HFFc6 (cell line): Measurements from ENCODE around the gene TMEM254. TPM values are rescaled to one million over a fixed set of nuclear protein-coding genes. Genes with fewer than 3 reads are reported as not detected.
"Not testable (repeated sequence)": the region's sequence is repeated elsewhere in the genome, so short reads cannot be mapped to it uniquely, and the experiment has no call there.

Experiments used
- DNase-seq: peaks from one replicate; pipeline ENCODE4 v3.0.0-alpha.2; 2018
- H3K27ac Mint-ChIP-seq: 2 replicates; pipeline ENCODE4 v1.8.0; 2020; ENCODE audit warnings: mild to moderate bottlenecking, mixed read lengths
- H3K27me3 Mint-ChIP-seq: 2 replicates; pipeline ENCODE4 v1.8.0; 2021; ENCODE audit warnings: mild to moderate bottlenecking, moderate library complexity, mixed read lengths; ENCODE audit not compliant: insufficient read depth
- H3K36me3 Mint-ChIP-seq: 2 replicates; pipeline ENCODE4 v1.8.0; 2021; ENCODE audit warnings: low read depth, mixed read lengths
- H3K4me1 Mint-ChIP-seq: 2 replicates; pipeline ENCODE4 v1.8.0; 2020; ENCODE audit warnings: low read depth, mixed read lengths
- H3K4me3 Mint-ChIP-seq: 2 replicates; pipeline ENCODE4 v1.8.0; 2020; ENCODE audit warnings: mild to moderate bottlenecking, moderate library complexity, mixed read lengths
- H3K9me3 Mint-ChIP-seq: 2 replicates; pipeline ENCODE4 v1.8.0; 2020; ENCODE audit warnings: mild to moderate bottlenecking, mixed read lengths
- long read RNA-seq: library from polyadenylated mRNA; unstranded; transcript quantifications from one replicate; pipeline ENCODE4 v2.0.0, GENCODE V29; 2019
- total RNA-seq, 6 experiments: library from RNA; stranded (reverse); fragmentation: NEBNext Ultra II Directional; extraction: Animal tissue kit (Norgen Biotek cat#: 25700); gene quantifications; 2 replicates in 1 of 6; 3 replicates in 5 of 6; pipeline ENCODE4 v1.2.3, GENCODE V29; 2021
- TF ChIP-seq, protein P1 (sequence below): fragments of 200-600 bp; sonication (generic); IDR thresholded peaks from 2 replicates; pipeline ENCODE4 v1.5.0; 2021; ENCODE audit warnings: antibody characterized with exemption, mild to moderate bottlenecking

TMEM254 gene, protein sequence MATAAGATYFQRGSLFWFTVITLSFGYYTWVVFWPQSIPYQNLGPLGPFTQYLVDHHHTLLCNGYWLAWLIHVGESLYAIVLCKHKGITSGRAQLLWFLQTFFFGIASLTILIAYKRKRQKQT
- 10 to 100 TPM; 11.7 to 14.8 (median 13.7) TPM for total RNA-seq
- long read RNA-seq, transcript TMEM254-205 (4 exons, 2,042 nt) = major isoform, 6 of 21 reads
- long read RNA-seq, partial matches to known transcripts = 2 of 21 reads
- long read RNA-seq, other reads (novel, unspliced or antisense) = 6 of 21 reads

DNA sequence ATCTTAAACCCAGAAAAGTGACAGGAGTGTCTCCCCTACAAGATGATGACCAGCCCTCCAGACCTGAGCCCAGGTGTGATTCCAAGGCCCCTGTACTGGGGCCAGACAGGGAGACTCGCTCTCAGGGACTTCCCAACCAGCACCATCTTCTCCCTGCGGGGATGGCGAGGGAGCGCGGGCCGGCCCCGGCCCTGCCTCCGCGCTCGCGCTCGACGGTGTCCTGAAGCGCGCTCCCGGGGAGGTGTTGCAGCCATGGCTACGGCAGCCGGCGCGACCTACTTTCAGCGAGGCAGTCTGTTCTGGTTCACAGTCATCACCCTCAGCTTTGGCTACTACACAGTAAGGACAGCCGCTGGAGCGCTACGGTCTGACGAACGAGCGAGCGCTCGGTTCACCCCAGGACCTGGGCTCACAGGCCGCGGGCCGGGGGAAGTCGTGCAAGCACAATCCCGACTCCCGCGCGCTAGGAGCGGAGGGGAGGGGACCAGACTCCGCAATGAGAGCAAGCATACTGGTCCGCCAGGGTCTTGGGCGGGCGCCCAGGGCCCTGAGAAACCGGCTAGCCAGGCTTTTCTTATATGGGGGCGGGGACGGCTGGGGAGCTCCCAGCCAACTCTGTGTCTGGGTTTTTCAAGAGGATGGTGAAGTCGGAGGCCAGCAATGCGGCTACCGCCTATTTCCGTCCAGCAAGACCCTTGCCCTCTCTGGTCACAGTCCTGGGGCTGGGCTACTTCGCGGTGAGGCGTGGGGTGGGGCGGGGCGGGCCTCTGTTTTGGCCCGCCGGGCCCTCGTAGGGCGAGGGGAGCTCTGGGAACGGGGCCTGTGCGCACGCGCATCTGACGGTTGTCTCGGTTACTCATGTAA is at the start of gene TMEM254:
TMEM254 (plus strand) TSS at position 218 of the 864 bp plus-strand sequence; CDS start at position 253, 35 bp downstream.
- TF ChIP-seq, protein P1, sequence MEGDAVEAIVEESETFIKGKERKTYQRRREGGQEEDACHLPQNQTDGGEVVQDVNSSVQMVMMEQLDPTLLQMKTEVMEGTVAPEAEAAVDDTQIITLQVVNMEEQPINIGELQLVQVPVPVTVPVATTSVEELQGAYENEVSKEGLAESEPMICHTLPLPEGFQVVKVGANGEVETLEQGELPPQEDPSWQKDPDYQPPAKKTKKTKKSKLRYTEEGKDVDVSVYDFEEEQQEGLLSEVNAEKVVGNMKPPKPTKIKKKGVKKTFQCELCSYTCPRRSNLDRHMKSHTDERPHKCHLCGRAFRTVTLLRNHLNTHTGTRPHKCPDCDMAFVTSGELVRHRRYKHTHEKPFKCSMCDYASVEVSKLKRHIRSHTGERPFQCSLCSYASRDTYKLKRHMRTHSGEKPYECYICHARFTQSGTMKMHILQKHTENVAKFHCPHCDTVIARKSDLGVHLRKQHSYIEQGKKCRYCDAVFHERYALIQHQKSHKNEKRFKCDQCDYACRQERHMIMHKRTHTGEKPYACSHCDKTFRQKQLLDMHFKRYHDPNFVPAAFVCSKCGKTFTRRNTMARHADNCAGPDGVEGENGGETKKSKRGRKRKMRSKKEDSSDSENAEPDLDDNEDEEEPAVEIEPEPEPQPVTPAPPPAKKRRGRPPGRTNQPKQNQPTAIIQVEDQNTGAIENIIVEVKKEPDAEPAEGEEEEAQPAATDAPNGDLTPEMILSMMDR = no peak
- peaks cover 1% of the 10 kb centered on the region for H3K27me3 Mint-ChIP-seq
- peak within 1 kb of the TSS; percentile 97 for H3K27ac Mint-ChIP-seq
- DNase-seq = peak; percentile 73
- peak within 1 kb of the TSS; percentile 97 for H3K4me3 Mint-ChIP-seq
- no peaks in the 10 kb centered on the region; the same call in 1 of the 2 replicates for H3K36me3 Mint-ChIP-seq
- peaks cover 36% of the 10 kb centered on the region for H3K4me1 Mint-ChIP-seq
- H3K9me3 Mint-ChIP-seq = no peaks in the 10 kb centered on the region

DNA sequence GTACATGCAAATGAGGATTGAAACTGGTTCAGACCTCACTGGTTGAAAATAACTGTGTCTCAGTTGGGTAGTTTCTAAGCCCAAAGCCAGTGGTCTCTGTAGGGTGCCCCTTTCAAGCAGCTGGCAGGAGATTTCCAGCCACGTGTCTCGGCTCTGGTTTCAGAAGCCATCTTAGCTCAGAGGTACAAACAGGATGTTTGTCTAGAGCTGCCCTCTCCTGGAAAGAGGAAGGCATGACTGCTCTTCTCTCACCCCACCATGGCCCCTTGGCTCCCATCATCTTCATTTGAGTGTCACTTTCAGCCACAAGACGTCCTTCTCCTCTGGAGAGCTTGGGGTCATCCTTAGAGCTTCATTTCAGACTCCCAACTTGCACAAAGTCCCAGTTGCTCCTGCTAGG is 49.3 kb upstream of the TMEM254 start:
- H3K27ac Mint-ChIP-seq, H3K4me1 Mint-ChIP-seq, H3K9me3 Mint-ChIP-seq, H3K27me3 Mint-ChIP-seq, H3K4me3 Mint-ChIP-seq, H3K36me3 Mint-ChIP-seq, DNase-seq: not testable (repeated sequence)
- TF ChIP-seq, protein P1 = peak; percentile 54

DNA sequence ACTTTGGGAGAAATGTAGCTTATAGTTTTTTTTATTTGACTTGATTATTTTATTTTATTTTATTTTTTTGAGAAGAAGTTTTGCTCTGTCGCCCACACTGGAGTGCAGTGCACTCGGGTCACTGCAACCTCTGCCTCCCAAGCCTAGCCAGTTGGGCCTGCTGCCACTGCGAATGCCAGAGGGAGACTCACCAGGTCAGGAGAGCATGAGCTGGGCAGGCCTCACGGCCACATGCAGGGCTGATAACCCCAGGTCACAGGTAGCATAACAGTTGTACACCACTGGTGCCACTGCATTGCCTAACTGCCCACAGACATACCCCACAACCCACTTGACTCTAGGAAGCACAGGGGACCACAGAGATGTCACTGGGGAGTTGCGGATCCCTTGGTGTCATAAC is 48.6 kb upstream of the TMEM254 start:
- not testable (repeated sequence) for H3K4me1 Mint-ChIP-seq, H3K36me3 Mint-ChIP-seq, H3K27ac Mint-ChIP-seq, H3K27me3 Mint-ChIP-seq, DNase-seq, H3K9me3 Mint-ChIP-seq, H3K4me3 Mint-ChIP-seq

DNA sequence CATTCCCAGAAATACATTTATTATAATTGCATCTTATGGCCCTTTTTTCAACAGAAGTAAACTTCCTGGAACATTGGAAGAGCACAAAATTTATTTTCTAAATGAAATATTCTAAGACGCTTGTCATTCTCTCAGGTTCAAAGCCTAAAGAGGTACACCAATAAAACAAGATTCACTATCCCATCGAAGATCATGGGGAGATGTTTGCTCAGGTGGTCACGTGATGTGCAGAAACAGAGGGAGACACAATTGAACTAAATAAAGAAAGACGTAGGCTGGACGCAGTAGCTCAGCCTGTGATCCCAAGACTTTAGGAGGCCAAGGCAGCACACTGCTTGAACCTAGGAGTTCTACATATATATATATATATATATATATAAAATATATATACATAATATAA is 46.0 kb upstream of the TMEM254 start:
- H3K4me1 Mint-ChIP-seq = no peaks in the 10 kb centered on the region
- TF ChIP-seq, protein P1 = no peak
- no peak overlapping the region for H3K4me3 Mint-ChIP-seq
- no peak for DNase-seq
- peaks cover 1% of the 10 kb centered on the region for H3K27me3 Mint-ChIP-seq
- no peak overlapping the region for H3K27ac Mint-ChIP-seq
- no peaks in the 10 kb centered on the region for H3K36me3 Mint-ChIP-seq
- no peaks in the 10 kb centered on the region for H3K9me3 Mint-ChIP-seq

DNA sequence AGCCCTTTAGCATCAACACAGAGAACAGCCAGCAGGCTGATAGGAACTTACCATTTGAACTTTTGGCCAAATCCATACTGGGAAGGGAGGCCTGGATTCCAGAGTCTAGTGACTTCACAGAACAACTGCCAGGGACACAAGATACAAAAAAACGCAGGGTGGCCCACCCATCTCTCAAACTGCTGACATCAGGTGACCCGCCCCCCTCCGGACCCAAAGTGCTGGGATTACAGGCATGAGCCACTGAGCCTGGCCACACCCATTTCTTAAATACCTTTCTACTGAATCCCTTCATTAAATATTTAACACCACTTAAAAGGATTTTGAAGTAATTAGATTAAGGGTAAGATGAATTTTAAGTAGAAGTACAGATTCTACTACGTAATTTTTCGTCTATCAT is 43.7 kb upstream of the TMEM254 start:
- not testable (repeated sequence) for H3K27me3 Mint-ChIP-seq, H3K36me3 Mint-ChIP-seq, H3K4me3 Mint-ChIP-seq, H3K4me1 Mint-ChIP-seq, H3K27ac Mint-ChIP-seq, H3K9me3 Mint-ChIP-seq, DNase-seq

DNA sequence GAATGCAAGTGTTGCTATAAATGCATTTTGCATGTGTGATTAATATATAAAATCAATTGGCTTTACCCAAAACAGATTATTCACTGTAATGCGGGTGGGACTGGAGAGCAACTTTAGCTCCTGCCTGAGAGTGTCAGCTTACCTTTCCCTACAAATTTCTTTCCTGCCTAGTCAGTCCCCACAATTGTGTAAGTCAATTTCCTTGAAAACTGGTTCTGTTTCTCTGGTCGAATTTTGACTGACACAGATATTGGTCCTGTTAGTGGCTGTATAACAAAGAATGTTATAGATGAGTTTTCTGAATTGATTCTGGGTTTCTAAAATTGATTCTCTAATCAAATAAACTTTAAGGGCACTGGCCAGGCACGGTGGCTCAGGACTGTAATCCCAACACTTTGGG is 43.0 kb upstream of the TMEM254 start:
- not testable (repeated sequence) for H3K36me3 Mint-ChIP-seq, H3K4me1 Mint-ChIP-seq, H3K9me3 Mint-ChIP-seq, H3K27me3 Mint-ChIP-seq, H3K4me3 Mint-ChIP-seq, DNase-seq, H3K27ac Mint-ChIP-seq

DNA sequence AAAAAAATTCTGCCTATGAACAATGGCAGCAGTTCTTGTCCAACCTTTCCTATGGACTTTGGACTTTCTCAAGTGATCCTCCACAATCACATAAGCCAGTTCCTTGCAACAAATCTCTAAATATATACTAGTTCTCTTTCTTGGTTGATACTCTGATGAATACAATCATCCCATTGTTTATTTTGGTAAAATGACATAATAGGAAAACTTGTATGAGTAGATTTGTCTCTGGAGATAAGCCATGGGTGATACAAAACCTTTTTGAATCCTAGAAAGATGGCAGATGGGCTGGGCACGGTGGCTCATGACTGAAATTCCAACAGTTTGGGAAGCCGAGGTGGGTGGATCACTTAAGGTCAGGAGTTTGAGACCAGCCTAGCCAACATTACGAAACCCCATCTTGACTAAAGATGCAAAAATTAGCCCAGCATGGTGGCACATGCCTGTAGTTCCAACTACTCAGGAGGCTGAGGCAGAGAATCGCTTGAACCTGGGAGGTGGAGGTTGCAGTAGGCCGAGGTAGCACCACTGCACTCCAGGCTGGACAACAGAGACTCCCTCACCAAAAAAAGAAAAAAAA is 41.5 kb upstream of the TMEM254 start:
- not testable (repeated sequence) for H3K9me3 Mint-ChIP-seq, H3K4me1 Mint-ChIP-seq, H3K36me3 Mint-ChIP-seq, H3K27ac Mint-ChIP-seq, DNase-seq, H3K4me3 Mint-ChIP-seq
- H3K27me3 Mint-ChIP-seq = peaks cover 10% of the 10 kb centered on the region

DNA sequence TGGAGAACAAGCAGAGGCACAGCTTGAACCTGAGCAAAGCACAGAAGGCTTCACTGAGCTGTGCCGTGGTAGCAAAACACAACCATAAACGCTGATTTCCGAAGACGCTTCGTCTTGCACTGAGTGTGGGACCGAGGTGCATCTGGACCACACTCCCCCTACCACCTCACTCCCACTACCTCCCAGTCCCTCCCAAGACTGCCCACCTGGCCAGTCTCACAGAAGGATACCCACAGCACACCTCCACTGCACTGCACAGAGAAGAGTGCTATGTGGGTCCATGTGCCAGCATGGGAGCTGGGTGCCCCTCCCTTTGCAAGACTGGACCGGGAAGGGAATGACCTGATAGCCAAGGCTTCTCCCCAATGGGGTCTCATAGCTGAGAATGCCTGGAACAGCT is 40.2 kb upstream of the TMEM254 start:
- H3K4me1 Mint-ChIP-seq, DNase-seq, H3K4me3 Mint-ChIP-seq, H3K36me3 Mint-ChIP-seq, H3K9me3 Mint-ChIP-seq, H3K27ac Mint-ChIP-seq: not testable (repeated sequence)
- H3K27me3 Mint-ChIP-seq = peaks cover 10% of the 10 kb centered on the region
